Immature natural killer cell (primary cell): ENCODE data around the gene PSMD5. TPM values are rescaled to one million over a fixed set of nuclear protein-coding genes. Genes with fewer than 3 reads are reported as not detected.

Source experiments
- DNase-seq, 3 donors: peaks; one replicate each; pipeline ENCODE4 v3.0.0; 2022; ENCODE audit warnings: mixed read lengths in 1 of 3
- H3K27ac Mint-ChIP-seq, 6 donors: one replicate each; pipeline ENCODE4 v1.8.0; 2020; ENCODE audit warnings: mixed read lengths in 6 of 6, mild to moderate bottlenecking in 5 of 6, inconsistent platforms in 4 of 6, moderate library complexity in 3 of 6
- H3K27me3 Mint-ChIP-seq, 3 donors: one replicate each; pipeline ENCODE4 v1.8.0; 2020 to 2021; ENCODE audit warnings: low read depth in 3 of 3, mild to moderate bottlenecking in 3 of 3, mixed read lengths in 3 of 3, moderate library complexity in 3 of 3, inconsistent platforms in 1 of 3
- H3K36me3 Mint-ChIP-seq, 3 donors: one replicate each; pipeline ENCODE4 v1.8.0; 2020; ENCODE audit warnings: mixed read lengths in 3 of 3, inconsistent platforms in 2 of 3, mild to moderate bottlenecking in 2 of 3
- H3K4me1 Mint-ChIP-seq, 2 donors: one replicate each; pipeline ENCODE4 v1.8.0; 2020; ENCODE audit warnings: inconsistent platforms in 2 of 2, mild to moderate bottlenecking in 2 of 2, mixed read lengths in 2 of 2, moderate library complexity in 1 of 2
- H3K4me3 Mint-ChIP-seq, 5 donors: one replicate each; pipeline ENCODE4 v1.8.0; 2020; ENCODE audit warnings: mild to moderate bottlenecking in 5 of 5, mixed read lengths in 5 of 5, inconsistent platforms in 3 of 5, moderate library complexity in 3 of 5
- H3K9me3 Mint-ChIP-seq, 6 donors: one replicate each; pipeline ENCODE4 v1.8.0; 2020; ENCODE audit warnings: mild to moderate bottlenecking in 6 of 6, mixed read lengths in 6 of 6, inconsistent platforms in 4 of 6, moderate library complexity in 3 of 6
- polyA plus RNA-seq, 3 donors: library from polyadenylated mRNA; unstranded; fragments of 300-500 nt; fragmentation: Illumina TruSeq; gene quantifications; one replicate each; pipeline ENCODE4 v1.2.3, GENCODE V29; 2021

Gene PSMD5
- polyA plus RNA-seq, 3 donors from 2014 or later, result 10.1 to 23.1 (median 13.3) TPM

- H3K4me1 Mint-ChIP-seq, result peaks cover 35 to 39% of the 10 kb centered on the region in 2 donors
- peaks cover 3 to 7% (median 3%) of the 10 kb centered on the region in 3 donors for H3K27me3 Mint-ChIP-seq
- no peak for DNase-seq
- H3K9me3 Mint-ChIP-seq, result no peaks in the 10 kb centered on the region
- peak overlapping the region; percentile 89 to 98 (median 93) for H3K4me3 Mint-ChIP-seq
- no peaks in the 10 kb centered on the region for H3K36me3 Mint-ChIP-seq
- peak overlapping the region; percentile 79 to 97 (median 90) for H3K27ac Mint-ChIP-seq
Measured at GRCh38 chr9:120878188-120879130, 35.7 kb upstream of the PSMD5 start.

GRCh38 chr9:120877276-120878034, 34.7 kb upstream of the PSMD5 start:
- peak overlapping the region; percentile 79 to 97 (median 90) for H3K27ac Mint-ChIP-seq
- DNase-seq, result peak; percentile 66 to 71 (median 69)
- peaks cover 3 to 7% (median 3%) of the 10 kb centered on the region in 3 donors for H3K27me3 Mint-ChIP-seq
- peaks cover 35 to 39% of the 10 kb centered on the region in 2 donors for H3K4me1 Mint-ChIP-seq
- no peaks in the 10 kb centered on the region for H3K9me3 Mint-ChIP-seq
- H3K4me3 Mint-ChIP-seq, result peak overlapping the region; percentile 89 to 98 (median 93)
- peaks cover 0 to 6% (median 0%) of the 10 kb centered on the region in 3 donors for H3K36me3 Mint-ChIP-seq

GRCh38 chr9:120876842-120877240, 34.1 kb upstream of the PSMD5 start, which contains the start of gene PHF19:
TSS of gene PHF19 (minus strand) at chr9:120877188. CDS start at chr9:120874741, 2,447 bp downstream.
- H3K36me3 Mint-ChIP-seq, result peaks cover 4 to 11% (median 5%) of the 10 kb centered on the region in 3 donors
- DNase-seq, result peak; percentile 19 to 26 (median 25)
- no peaks in the 10 kb centered on the region for H3K9me3 Mint-ChIP-seq
- H3K27ac Mint-ChIP-seq, result peak within 1 kb of the TSS; percentile 79 to 97 (median 90)
- peaks cover 3 to 7% (median 3%) of the 10 kb centered on the region in 3 donors for H3K27me3 Mint-ChIP-seq
- H3K4me1 Mint-ChIP-seq, result peaks cover 36 to 39% of the 10 kb centered on the region in 2 donors
- H3K4me3 Mint-ChIP-seq, result peak within 1 kb of the TSS; percentile 89 to 98 (median 93)

GRCh38 chr9:120875954-120876841, 33.5 kb upstream of the PSMD5 start:
- DNase-seq, result peak; percentile 65 to 69 (median 68)
- peak overlapping the region; percentile 69 to 86 (median 83) for H3K4me3 Mint-ChIP-seq
- H3K4me1 Mint-ChIP-seq, result peaks cover 36 to 39% of the 10 kb centered on the region in 2 donors
- peak overlapping the region; percentile 17 to 91 (median 78) for H3K27ac Mint-ChIP-seq
- peaks cover 3 to 7% (median 3%) of the 10 kb centered on the region in 3 donors for H3K27me3 Mint-ChIP-seq
- H3K36me3 Mint-ChIP-seq, result peaks cover 4 to 14% (median 5%) of the 10 kb centered on the region in 3 donors
- H3K9me3 Mint-ChIP-seq, result no peaks in the 10 kb centered on the region

- H3K9me3 Mint-ChIP-seq, result no peaks in the 10 kb centered on the region
- H3K27me3 Mint-ChIP-seq, result peaks cover 3 to 7% (median 3%) of the 10 kb centered on the region in 3 donors
- DNase-seq, result no peak
- peaks cover 36 to 39% of the 10 kb centered on the region in 2 donors for H3K4me1 Mint-ChIP-seq
- H3K27ac Mint-ChIP-seq, result peak overlapping the region; percentile 17 to 91 (median 72)
- H3K36me3 Mint-ChIP-seq, result peaks cover 4 to 14% (median 5%) of the 10 kb centered on the region in 3 donors
- H3K4me3 Mint-ChIP-seq, result peak overlapping the region; percentile 51 to 82 (median 69)
Measured at GRCh38 chr9:120875643-120875953, 32.9 kb upstream of the PSMD5 start.

GRCh38 chr9:120875195-120875565, 32.5 kb upstream of the PSMD5 start:
- Mint-ChIP-seq H3K4me3 (peak overlapping the region; percentile 22 to 81 (median 59)), H3K36me3 (peaks cover 4 to 14% (median 5%) of the 10 kb centered on the region in 3 donors), H3K4me1 (peaks cover 36 to 39% of the 10 kb centered on the region in 2 donors), H3K27ac (peak overlapping the region; percentile 17 to 91 (median 72)), H3K9me3 (no peaks in the 10 kb centered on the region), H3K27me3 (peaks cover 3 to 7% (median 3%) of the 10 kb centered on the region in 3 donors)
- DNase-seq, result no peak

- no peak for DNase-seq
- Mint-ChIP-seq H3K36me3 (peaks cover 4 to 14% (median 5%) of the 10 kb centered on the region in 3 donors), H3K27ac (peak overlapping the region in 5 of 6 donors; percentile 17 to 76 (median 67)), H3K27me3 (peaks cover 3 to 6% (median 3%) of the 10 kb centered on the region in 3 donors), H3K4me1 (peaks cover 36% of the 10 kb centered on the region in 2 donors), H3K9me3 (no peaks in the 10 kb centered on the region), H3K4me3 (peak overlapping the region in 2 of 5 donors; percentile 30 to 81)
Measured at GRCh38 chr9:120874226-120875194, 31.8 kb upstream of the PSMD5 start.

GRCh38 chr9:120873512-120873911, 30.8 kb upstream of the PSMD5 start:
- Mint-ChIP-seq H3K36me3 (peaks cover 4 to 14% (median 5%) of the 10 kb centered on the region in 3 donors), H3K4me3 (no peak overlapping the region), H3K9me3 (no peaks in the 10 kb centered on the region), H3K27me3 (peaks cover 4 to 8% (median 4%) of the 10 kb centered on the region in 3 donors), H3K4me1 (peaks cover 32% of the 10 kb centered on the region in 2 donors), H3K27ac (peak overlapping the region in 4 of 6 donors; percentile 2 to 76 (median 46))
- no peak for DNase-seq

GRCh38 chr9:120872791-120873502, 30.2 kb upstream of the PSMD5 start:
- no peak for DNase-seq
- Mint-ChIP-seq H3K36me3 (peaks cover 4 to 14% (median 5%) of the 10 kb centered on the region in 3 donors), H3K27me3 (peaks cover 2 to 8% (median 4%) of the 10 kb centered on the region in 3 donors), H3K9me3 (no peaks in the 10 kb centered on the region), H3K4me1 (peaks cover 31 to 32% of the 10 kb centered on the region in 2 donors), H3K4me3 (no peak overlapping the region), H3K27ac (peak overlapping the region in 4 of 6 donors; percentile 4 to 71 (median 46))

- Mint-ChIP-seq H3K9me3 (no peaks in the 10 kb centered on the region), H3K27ac (peak overlapping the region in 2 of 6 donors; percentile 7 to 52), H3K4me1 (peaks cover 17 to 23% of the 10 kb centered on the region in 2 donors), H3K27me3 (peaks cover 2 to 3% (median 2%) of the 10 kb centered on the region in 3 donors), H3K4me3 (peak overlapping the region in 1 of 5 donors; percentile 47), H3K36me3 (peaks cover 5 to 18% (median 8%) of the 10 kb centered on the region in 3 donors)
- DNase-seq, result no peak
Measured at GRCh38 chr9:120870206-120870605, 27.5 kb upstream of the PSMD5 start.

GRCh38 chr9:120869726-120870125, 27.0 kb upstream of the PSMD5 start:
- DNase-seq, result no peak
- peaks cover 14 to 21% of the 10 kb centered on the region in 2 donors for H3K4me1 Mint-ChIP-seq
- peaks cover 2 to 3% (median 2%) of the 10 kb centered on the region in 3 donors for H3K27me3 Mint-ChIP-seq
- H3K4me3 Mint-ChIP-seq, result peak overlapping the region in 1 of 5 donors; percentile 92
- peak overlapping the region in 5 of 6 donors; percentile 90 to 99 (median 96) for H3K27ac Mint-ChIP-seq
- H3K36me3 Mint-ChIP-seq, result peaks cover 5 to 18% (median 8%) of the 10 kb centered on the region in 3 donors
- H3K9me3 Mint-ChIP-seq, result no peaks in the 10 kb centered on the region
